HG03342 (cell line): ENCODE data around the gene UBASH3A.
"Not testable (repeated sequence)": the region's sequence is repeated elsewhere in the genome, so short reads cannot be mapped to it uniquely, and the experiment has no call there.

Experiments used
- ATAC-seq: cut with Tn5 transposase; IDR thresholded peaks from one replicate; pipeline ENCODE4 v1.9.1; 2021; ENCODE audit warnings: mild to moderate bottlenecking, moderate library complexity; ENCODE audit not compliant: unreplicated experiment

UBASH3A gene

DNA sequence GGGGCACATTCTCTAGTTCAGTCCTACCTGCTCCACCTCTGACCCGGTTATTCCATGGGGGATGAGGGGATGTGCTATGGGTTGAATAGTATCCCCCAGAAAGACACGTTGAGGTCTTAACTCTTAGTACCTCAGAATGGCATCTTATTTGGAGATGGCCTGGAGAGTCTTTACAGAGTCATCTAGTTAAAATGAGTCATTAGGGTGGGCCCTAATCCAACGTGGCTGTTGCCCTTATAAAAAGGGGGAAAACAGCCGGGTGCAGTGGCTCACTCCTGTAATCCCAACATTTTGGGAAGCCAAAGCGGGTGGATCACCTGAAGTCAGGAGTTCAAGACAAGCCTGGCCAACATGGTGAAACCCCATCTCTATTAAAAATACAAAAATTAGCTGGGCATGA is 13.5 kb upstream of the UBASH3A start:
- no peak for ATAC-seq

GRCh38 chr21:42390696-42391095 is 13.0 kb upstream of the UBASH3A start:
- no peak for ATAC-seq

DNA sequence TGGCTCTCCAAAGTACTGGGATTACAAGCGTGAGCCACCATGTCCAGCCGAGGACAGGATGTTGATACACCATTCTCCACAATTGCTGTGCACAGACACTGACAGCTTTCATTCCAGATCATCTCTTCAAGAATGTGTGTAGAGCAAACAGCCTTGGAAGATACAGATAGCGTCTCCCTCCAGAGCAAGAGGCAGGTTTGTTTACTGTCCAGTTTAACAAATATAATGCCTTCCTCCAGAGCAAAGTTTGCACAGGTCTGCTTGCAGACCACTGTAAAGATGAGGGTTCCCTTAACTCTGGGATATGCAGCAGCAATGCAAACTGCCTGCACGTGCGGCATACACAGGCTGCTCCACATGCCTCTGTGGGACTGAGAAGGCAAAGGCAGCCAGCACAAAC is 12.4 kb upstream of the UBASH3A start:
- ATAC-seq = no peak

DNA sequence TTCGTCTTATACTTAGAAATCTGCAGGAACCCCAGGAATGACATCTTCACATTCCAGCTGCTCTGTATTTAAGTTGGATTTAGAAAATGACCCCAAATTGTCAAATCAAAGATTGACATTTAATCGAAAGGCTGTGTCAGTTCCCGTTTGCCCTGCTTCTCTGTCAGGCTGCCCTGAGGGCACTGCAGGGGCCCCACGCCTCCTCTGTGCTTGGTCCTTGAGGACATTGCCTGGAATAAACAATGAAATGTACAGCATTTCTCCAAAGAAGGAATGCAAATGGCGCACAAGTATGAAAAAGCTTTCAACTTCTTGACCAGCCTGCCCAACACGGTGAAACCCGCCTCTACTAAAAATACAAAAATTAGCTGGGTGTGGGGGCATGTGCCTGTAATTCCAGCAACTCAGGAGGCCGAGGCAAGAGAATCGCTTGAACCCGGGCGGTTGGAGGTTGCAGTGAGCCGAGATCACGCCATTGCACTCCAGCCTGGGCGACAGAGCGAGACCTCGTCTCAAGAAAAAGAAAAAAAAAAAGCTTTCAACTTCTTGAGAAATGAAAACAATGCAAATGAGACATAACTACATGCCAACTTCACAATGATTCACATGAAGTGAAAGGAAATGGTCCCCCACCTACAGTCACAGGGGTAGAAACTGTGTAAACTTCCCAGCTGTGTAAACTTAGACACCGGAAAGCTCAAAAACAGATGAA is 10.8 kb upstream of the UBASH3A start:
- ATAC-seq = peak; percentile 69

GRCh38 chr21:42393443-42393950 is 10.2 kb upstream of the UBASH3A start:
- no peak for ATAC-seq

GRCh38 chr21:42395302-42395701 is 8.4 kb upstream of the UBASH3A start:
- no peak for ATAC-seq

- ATAC-seq = no peak
These were observed 7.6 kb upstream of the UBASH3A start, which contains the start of gene TMPRSS3 for GRCh38 chr21:42395905-42396651. TSS of gene TMPRSS3 (minus strand) at chr21:42396052. CDS start at chr21:42395417, 635 bp downstream.

DNA sequence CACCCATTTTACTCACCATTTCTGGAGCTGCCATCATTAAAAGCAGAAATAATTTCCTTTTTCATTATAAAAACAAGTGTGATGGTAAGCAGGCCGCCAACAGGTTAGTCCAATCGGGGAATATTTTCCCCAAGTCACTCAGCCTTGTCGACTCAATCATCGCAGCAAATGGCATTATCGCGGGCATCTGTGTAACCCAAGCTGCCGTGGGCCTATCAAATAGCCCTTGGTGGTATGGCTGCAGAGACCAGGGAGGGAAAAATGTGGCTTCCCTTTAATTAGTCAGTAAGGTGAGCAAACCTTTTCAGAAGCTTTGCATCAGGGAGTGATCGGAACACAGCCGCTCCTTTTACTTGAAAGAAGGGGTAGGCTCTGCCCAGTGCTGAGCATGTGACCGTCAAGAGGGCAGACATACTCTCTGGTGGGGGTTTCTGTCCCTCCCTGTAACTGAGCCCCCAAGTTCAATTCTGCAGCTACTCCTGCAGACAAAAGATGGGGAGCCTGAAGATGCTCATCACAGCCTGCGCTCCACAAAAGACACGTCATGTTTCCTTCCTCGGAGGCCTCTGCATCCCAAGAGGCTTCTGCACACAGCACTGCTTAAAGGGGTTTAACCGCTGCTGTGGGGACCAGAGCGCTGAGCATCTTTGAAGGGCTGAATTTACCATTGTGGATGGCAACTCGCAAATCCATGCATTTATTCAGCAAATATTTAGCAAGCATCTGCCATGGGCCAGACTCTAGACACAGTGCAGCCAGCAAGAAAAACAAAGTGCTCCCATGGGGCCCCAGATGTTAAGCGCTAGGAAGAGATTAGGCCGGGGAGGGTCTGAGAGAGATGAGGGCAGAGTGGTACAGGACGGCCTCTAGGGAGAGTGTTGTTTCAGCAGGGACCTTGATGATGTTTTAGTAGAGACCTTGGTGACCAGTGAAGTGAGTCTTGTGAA is 6.6 kb upstream of the UBASH3A start:
- no peak for ATAC-seq

DNA sequence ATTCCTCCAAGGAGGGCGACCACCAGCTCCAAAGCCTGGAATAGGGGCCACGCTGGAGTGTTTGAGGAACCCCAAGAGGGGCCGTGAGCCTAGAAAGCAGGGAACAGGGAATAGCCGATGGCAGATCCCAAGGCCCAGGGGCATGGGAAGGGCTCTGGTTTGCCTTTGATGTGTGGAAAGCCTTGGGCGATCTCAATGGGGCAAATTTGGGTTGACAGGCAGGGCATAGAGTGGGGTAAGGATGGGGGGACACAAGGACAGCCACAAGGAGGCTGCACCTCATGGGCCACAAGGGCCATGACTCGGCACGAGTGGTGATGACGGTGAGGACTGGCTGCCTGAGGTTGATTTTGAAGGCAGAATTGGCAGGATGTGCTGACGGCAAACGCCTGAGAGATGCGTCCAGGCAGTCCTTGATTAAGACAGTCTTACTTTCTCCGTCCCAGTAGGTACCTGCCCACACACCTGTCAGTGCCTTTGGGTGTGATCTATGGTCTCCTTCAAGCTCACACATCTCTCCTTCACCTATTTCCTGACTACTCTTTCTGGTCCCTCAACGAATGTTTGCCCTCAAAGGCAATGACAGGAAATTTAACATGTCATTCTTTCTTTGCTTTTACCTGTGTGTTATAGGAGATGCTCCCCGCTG is 5.8 kb upstream of the UBASH3A start:
- ATAC-seq = no peak

- no peak for ATAC-seq
These were observed 5.2 kb upstream of the UBASH3A start for GRCh38 chr21:42398436-42399028.

DNA sequence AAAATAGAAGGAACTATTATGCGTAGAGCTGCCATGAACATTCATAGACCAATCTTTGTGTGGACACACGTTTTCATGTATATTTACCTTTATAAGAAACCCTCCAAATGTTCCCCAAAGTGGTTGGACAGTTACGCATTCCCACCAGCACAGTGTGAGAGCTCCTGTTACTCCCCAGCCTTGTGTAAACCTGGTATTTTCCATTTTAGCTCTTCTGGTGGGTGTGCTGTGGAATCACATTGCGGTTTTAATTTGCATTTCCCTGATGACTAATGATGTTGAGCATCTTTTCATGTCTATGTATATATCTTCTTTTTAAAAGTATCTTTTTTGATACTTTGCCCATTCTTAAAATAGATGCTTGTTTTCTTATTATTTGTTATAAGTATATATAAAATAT is 3.2 kb upstream of the UBASH3A start:
- no peak for ATAC-seq

DNA sequence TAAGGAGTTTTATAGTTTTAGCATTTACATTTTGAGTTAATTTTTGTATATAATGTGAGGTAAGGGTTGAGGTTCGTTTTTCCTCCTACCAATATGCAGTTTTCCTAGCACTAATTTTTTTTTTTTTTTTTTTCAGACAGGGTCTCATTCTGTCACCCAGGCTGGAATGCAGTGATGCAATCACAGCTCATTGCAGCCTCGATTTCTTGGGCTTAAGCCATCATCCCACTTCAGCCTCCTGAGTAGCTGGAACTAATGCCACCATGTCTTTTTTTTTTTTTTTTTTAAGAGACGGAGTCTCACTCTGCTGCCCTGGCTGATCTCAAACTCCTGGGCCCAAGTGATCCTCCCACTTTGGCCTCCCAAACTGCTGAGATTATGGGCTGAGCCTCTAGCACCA is 2.5 kb upstream of the UBASH3A start:
- ATAC-seq = no peak

GRCh38 chr21:42401820-42402251 is 1.9 kb upstream of the UBASH3A start:
- ATAC-seq = no peak

DNA sequence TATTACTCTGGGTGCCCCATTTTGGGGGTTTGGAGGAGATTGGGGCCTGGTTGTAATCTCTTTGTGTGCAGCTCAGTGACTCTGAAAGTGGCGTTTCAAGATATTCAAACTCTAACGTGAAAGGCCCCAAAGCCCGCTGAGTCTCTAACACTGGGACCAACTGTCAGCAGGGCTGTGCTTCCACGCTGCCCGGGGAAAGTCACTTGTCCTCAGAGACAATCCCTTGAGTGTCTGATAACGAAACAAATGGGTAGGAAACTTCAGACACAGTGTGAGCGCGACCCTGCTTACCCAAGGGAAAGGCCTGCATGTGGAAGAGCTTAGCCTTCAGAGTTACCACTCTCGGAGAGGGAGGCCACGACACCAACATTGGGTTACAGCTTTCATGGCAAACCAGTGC is 837 bp downstream of the UBASH3A start:
- ATAC-seq = no peak

- ATAC-seq = no peak
These were observed 1.6 kb downstream of the UBASH3A start for GRCh38 chr21:42405064-42406013.

DNA sequence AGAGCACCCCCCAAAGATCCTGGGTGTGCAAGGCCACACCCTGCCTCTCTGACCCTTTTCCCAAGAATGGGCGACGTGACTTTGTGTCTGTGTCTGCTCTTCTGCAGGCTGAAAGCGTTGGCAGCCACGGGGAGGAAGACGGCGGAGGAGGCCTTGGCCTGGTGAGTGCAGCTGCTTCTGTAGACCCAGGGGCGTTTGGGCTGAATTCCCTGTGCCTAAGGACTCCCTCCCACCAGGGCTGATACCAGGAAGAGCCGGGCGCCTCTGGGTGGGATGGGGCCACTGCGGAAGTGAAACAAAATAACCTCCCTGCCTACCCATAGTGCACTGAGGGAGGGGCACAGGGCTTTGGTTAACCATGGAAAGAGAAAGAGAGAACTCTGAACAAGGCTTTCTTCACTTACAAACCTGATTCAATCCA is 2.5 kb downstream of the UBASH3A start:
- ATAC-seq = no peak

DNA sequence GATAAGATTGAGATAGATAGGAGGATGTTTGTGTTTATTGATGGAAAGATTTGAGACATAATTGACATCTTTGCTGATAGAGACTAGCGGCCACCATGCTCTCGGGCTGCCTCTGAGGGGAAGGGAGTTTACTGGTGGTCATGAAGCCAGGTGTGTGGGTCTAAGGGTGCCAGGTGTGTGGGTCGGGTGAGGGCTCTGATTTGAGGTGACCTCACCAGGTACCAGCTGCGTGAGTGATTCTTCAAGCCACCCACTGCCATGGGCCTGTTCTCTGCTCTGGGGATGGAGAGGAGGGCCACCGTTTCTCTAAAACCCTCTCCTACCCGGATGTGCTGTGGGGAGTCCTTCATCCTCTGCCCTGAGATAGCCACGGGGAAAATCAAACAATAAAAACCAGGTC is 3.2 kb downstream of the UBASH3A start:
- ATAC-seq = no peak

DNA sequence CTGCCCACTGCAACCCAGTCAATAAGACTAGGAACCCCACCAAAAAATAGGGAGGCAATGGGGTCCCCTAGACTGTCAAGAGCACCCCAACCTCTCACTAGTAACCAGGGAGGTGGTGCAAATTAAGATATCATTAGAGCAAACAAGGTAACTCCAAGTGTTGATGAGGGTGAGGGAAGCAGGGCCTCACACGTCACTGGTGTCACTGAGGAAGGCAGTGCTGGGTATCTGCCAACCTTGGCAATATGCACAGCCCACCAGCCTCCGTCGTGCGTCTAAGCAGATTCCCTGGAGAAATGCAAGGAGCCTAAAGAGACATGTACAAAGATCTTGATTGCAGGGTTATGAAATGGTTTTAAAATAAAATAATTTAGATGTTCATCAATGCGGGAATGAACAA is 3.8 kb downstream of the UBASH3A start:
- no peak for ATAC-seq

GRCh38 chr21:42408718-42409117 is 5.0 kb downstream of the UBASH3A start:
- not testable (repeated sequence) for ATAC-seq
